Measurements from ENCODE around the gene CPNE8.

CPNE8 gene

GRCh38 chr12:38669081-38669480 is 236.3 kb downstream of the CPNE8 start:
- H3K27ac ChIP-seq (replicated peaks; ENCODE audit: low read length), result no peak overlapping the region

GRCh38 chr12:38666425-38666824 is 239.0 kb downstream of the CPNE8 start:
- Histone ChIP-seq H2BK5ac (ENCODE audit: low read length) (no peak overlapping the region), H3K23ac (ENCODE audit: low read depth, low read length, poor library complexity) (no peak overlapping the region), H2AFZ (ENCODE audit: low read length) (no peak overlapping the region), H3K9me3 (replicated peaks in 1 of 2; ENCODE audit: control insufficient read depth in 2 of 2, insufficient read depth in 1 of 2, low read depth in 1 of 2, low read length in 2 of 2) (no peaks in the 10 kb centered on the region), H3K79me1 (ENCODE audit: low read depth, low read length) (no peaks in the 10 kb centered on the region), H3K36me3 (replicated peaks in 1 of 2; ENCODE audit: control insufficient read depth in 2 of 2, insufficient read depth in 2 of 2, low read length in 2 of 2) (peaks cover 0 to 1% of the 10 kb centered on the region in 2 donors), H3K18ac (ENCODE audit: low read length) (no peak overlapping the region), H3K27me3 (ENCODE audit: control insufficient read depth in 3 of 3, insufficient read depth in 3 of 3, low read depth in 1 of 3, low read length in 3 of 3) (no peaks in the 10 kb centered on the region), H3K4me2 (ENCODE audit: insufficient read depth, low read length, poor library complexity, severe bottlenecking) (no peak overlapping the region), H2BK12ac (ENCODE audit: low read length) (no peak overlapping the region), H3K4me1 (ENCODE audit: control insufficient read depth in 2 of 2, insufficient read depth in 1 of 2, low read depth in 1 of 2, low read length in 2 of 2) (peaks cover 0 to 2% of the 10 kb centered on the region in 2 donors), H3K9ac (ENCODE audit: low read depth, low read length, poor library complexity) (no peak overlapping the region), H2BK120ac (ENCODE audit: low read depth, low read length) (no peak overlapping the region), H3K14ac (ENCODE audit: low read length) (no peak overlapping the region), H3K4ac (ENCODE audit: low read length) (no peak overlapping the region), H2BK15ac (ENCODE audit: low read length) (no peak overlapping the region), H4K8ac (ENCODE audit: low read depth, low read length) (no peak overlapping the region), H3K27ac (replicated peaks; ENCODE audit: low read length) (no peak overlapping the region), H2AK5ac (ENCODE audit: low read depth, low read length) (no peak overlapping the region), H3K4me3 (ENCODE audit: low read length in 2 of 2) (no peak overlapping the region), H4K91ac (ENCODE audit: low read depth, low read length, poor library complexity) (no peak overlapping the region)
- DNase-seq (ENCODE audit: low spot score), result no peak
- WGBS, 2 donors (ENCODE audit: extremely low coverage in 2 of 2, insufficient read length in 2 of 2, insufficient replicate concordance in 1 of 2), result no CpG with 5 or more reads among the region's 6 CpGs

More at GRCh38 chr12:38669081-38669480, 236.3 kb downstream of the CPNE8 start:
- Histone ChIP-seq H3K4me3 (ENCODE audit: low read length in 2 of 2) (no peak overlapping the region), H3K14ac (ENCODE audit: low read length) (no peak overlapping the region), H2AFZ (ENCODE audit: low read length) (no peak overlapping the region), H3K4me2 (ENCODE audit: insufficient read depth, low read length, poor library complexity, severe bottlenecking) (no peak overlapping the region), H3K4me1 (ENCODE audit: control insufficient read depth in 2 of 2, insufficient read depth in 1 of 2, low read depth in 1 of 2, low read length in 2 of 2) (peaks cover 0 to 2% of the 10 kb centered on the region in 2 donors), H3K27me3 (ENCODE audit: control insufficient read depth in 3 of 3, insufficient read depth in 3 of 3, low read depth in 1 of 3, low read length in 3 of 3) (no peaks in the 10 kb centered on the region), H2BK5ac (ENCODE audit: low read length) (no peak overlapping the region), H3K18ac (ENCODE audit: low read length) (no peak overlapping the region), H3K4ac (ENCODE audit: low read length) (no peak overlapping the region), H3K9me3 (replicated peaks in 1 of 2; ENCODE audit: control insufficient read depth in 2 of 2, insufficient read depth in 1 of 2, low read depth in 1 of 2, low read length in 2 of 2) (no peaks in the 10 kb centered on the region), H4K91ac (ENCODE audit: low read depth, low read length, poor library complexity) (no peak overlapping the region), H4K8ac (ENCODE audit: low read depth, low read length) (no peak overlapping the region), H2BK12ac (ENCODE audit: low read length) (no peak overlapping the region), H3K9ac (ENCODE audit: low read depth, low read length, poor library complexity) (no peak overlapping the region), H3K36me3 (replicated peaks in 1 of 2; ENCODE audit: control insufficient read depth in 2 of 2, insufficient read depth in 2 of 2, low read length in 2 of 2) (peaks cover 0 to 1% of the 10 kb centered on the region in 2 donors), H2AK5ac (ENCODE audit: low read depth, low read length) (no peak overlapping the region), H2BK120ac (ENCODE audit: low read depth, low read length) (no peak overlapping the region), H3K79me1 (ENCODE audit: low read depth, low read length) (no peaks in the 10 kb centered on the region), H2BK15ac (ENCODE audit: low read length) (no peak overlapping the region), H3K23ac (ENCODE audit: low read depth, low read length, poor library complexity) (no peak overlapping the region)
- WGBS, 2 donors (ENCODE audit: extremely low coverage in 2 of 2, insufficient read length in 2 of 2, insufficient replicate concordance in 1 of 2), result no CpG with 5 or more reads among the region's 1 CpG
- no peak for DNase-seq (ENCODE audit: low spot score)

- Histone ChIP-seq H3K23ac (ENCODE audit: low read depth, low read length, poor library complexity) (no peak overlapping the region), H2BK15ac (ENCODE audit: low read length) (no peak overlapping the region), H4K91ac (ENCODE audit: low read depth, low read length, poor library complexity) (no peak overlapping the region), H2AFZ (ENCODE audit: low read length) (no peak overlapping the region), H2BK120ac (ENCODE audit: low read depth, low read length) (no peak overlapping the region), H2BK5ac (ENCODE audit: low read length) (no peak overlapping the region), H2BK12ac (ENCODE audit: low read length) (no peak overlapping the region), H3K4me2 (ENCODE audit: insufficient read depth, low read length, poor library complexity, severe bottlenecking) (no peak overlapping the region), H3K27me3 (ENCODE audit: control insufficient read depth in 3 of 3, insufficient read depth in 3 of 3, low read depth in 1 of 3, low read length in 3 of 3) (no peaks in the 10 kb centered on the region), H3K79me1 (ENCODE audit: low read depth, low read length) (no peaks in the 10 kb centered on the region), H3K4ac (ENCODE audit: low read length) (no peak overlapping the region), H3K36me3 (replicated peaks in 1 of 2; ENCODE audit: control insufficient read depth in 2 of 2, insufficient read depth in 2 of 2, low read length in 2 of 2) (peaks cover 0 to 1% of the 10 kb centered on the region in 2 donors), H3K14ac (ENCODE audit: low read length) (no peak overlapping the region), H3K4me3 (ENCODE audit: low read length in 2 of 2) (no peak overlapping the region), H3K9ac (ENCODE audit: low read depth, low read length, poor library complexity) (no peak overlapping the region), H3K27ac (replicated peaks; ENCODE audit: low read length) (no peak overlapping the region), H4K8ac (ENCODE audit: low read depth, low read length) (no peak overlapping the region), H3K9me3 (replicated peaks in 1 of 2; ENCODE audit: control insufficient read depth in 2 of 2, insufficient read depth in 1 of 2, low read depth in 1 of 2, low read length in 2 of 2) (no peaks in the 10 kb centered on the region), H2AK5ac (ENCODE audit: low read depth, low read length) (no peak overlapping the region), H3K4me1 (ENCODE audit: control insufficient read depth in 2 of 2, insufficient read depth in 1 of 2, low read depth in 1 of 2, low read length in 2 of 2) (peaks cover 0 to 2% of the 10 kb centered on the region in 2 donors), H3K18ac (ENCODE audit: low read length) (no peak overlapping the region)
- peak; percentile 17 for DNase-seq (ENCODE audit: low spot score)
Measured at GRCh38 chr12:38664661-38665269, 240.6 kb downstream of the CPNE8 start.

GRCh38 chr12:38662829-38663228 is 242.6 kb downstream of the CPNE8 start:
- DNase-seq (ENCODE audit: low spot score), result no peak
- H2AK5ac ChIP-seq (ENCODE audit: low read depth, low read length), result no peak overlapping the region
- H3K4me3 ChIP-seq (ENCODE audit: low read length in 2 of 2), result no peak overlapping the region
- no peaks in the 10 kb centered on the region for H3K79me1 ChIP-seq (ENCODE audit: low read depth, low read length)
- no peak overlapping the region for H3K18ac ChIP-seq (ENCODE audit: low read length)
- no peak overlapping the region for H3K14ac ChIP-seq (ENCODE audit: low read length)
- H4K91ac ChIP-seq (ENCODE audit: low read depth, low read length, poor library complexity), result no peak overlapping the region
- no peaks in the 10 kb centered on the region for H3K36me3 ChIP-seq (replicated peaks in 1 of 2; ENCODE audit: control insufficient read depth in 2 of 2, insufficient read depth in 2 of 2, low read length in 2 of 2)
- H3K4me2 ChIP-seq (ENCODE audit: insufficient read depth, low read length, poor library complexity, severe bottlenecking), result no peak overlapping the region
- H3K27ac ChIP-seq (replicated peaks; ENCODE audit: low read length), result no peak overlapping the region
- H2BK5ac ChIP-seq (ENCODE audit: low read length), result no peak overlapping the region
- H3K4ac ChIP-seq (ENCODE audit: low read length), result no peak overlapping the region
- no peak overlapping the region for H2BK120ac ChIP-seq (ENCODE audit: low read depth, low read length)
- no peak overlapping the region for H3K23ac ChIP-seq (ENCODE audit: low read depth, low read length, poor library complexity)
- no peak overlapping the region for H3K9ac ChIP-seq (ENCODE audit: low read depth, low read length, poor library complexity)
- no peak overlapping the region for H2BK15ac ChIP-seq (ENCODE audit: low read length)
- no peaks in the 10 kb centered on the region for H3K4me1 ChIP-seq (ENCODE audit: control insufficient read depth in 2 of 2, insufficient read depth in 1 of 2, low read depth in 1 of 2, low read length in 2 of 2)
- no peak overlapping the region for H2AFZ ChIP-seq (ENCODE audit: low read length)
- no peak overlapping the region for H2BK12ac ChIP-seq (ENCODE audit: low read length)
- H4K8ac ChIP-seq (ENCODE audit: low read depth, low read length), result no peak overlapping the region
- H3K9me3 ChIP-seq (replicated peaks in 1 of 2; ENCODE audit: control insufficient read depth in 2 of 2, insufficient read depth in 1 of 2, low read depth in 1 of 2, low read length in 2 of 2), result no peaks in the 10 kb centered on the region
- H3K27me3 ChIP-seq (ENCODE audit: control insufficient read depth in 3 of 3, insufficient read depth in 3 of 3, low read depth in 1 of 3, low read length in 3 of 3), result no peaks in the 10 kb centered on the region
